ENCODE results near the gene PTPRB. TPM values are rescaled to one million over a fixed set of nuclear protein-coding genes. Genes with fewer than 3 reads are reported as not detected.

The PTPRB gene
- total RNA-seq, 1 experiment from 2014 or later, result 0.17 TPM

- POLR2A ChIA-PET, result no interaction called here
- Histone ChIP-seq H3K27ac (ENCODE audit: low read depth, low read length) (peak overlapping the region; percentile 34; the same call in 1 of the 2 replicates), H3K4me1 (ENCODE audit: control insufficient read depth in 1 of 2, insufficient read depth in 2 of 2, low read length in 2 of 2) (peaks cover 7 to 34% of the 10 kb centered on the region in 2 experiments), H2AFZ (ENCODE audit: low read depth, low read length, poor library complexity, severe bottlenecking) (no peak overlapping the region), H3K4me2 (ENCODE audit: low read length) (peak overlapping the region; percentile 63), H4K20me1 (ENCODE audit: insufficient read depth) (no peaks in the 10 kb centered on the region), H3K27me3 (ENCODE audit: insufficient read depth, low read length) (no peaks in the 10 kb centered on the region), H3K36me3 (ENCODE audit: control insufficient read depth in 1 of 2, insufficient read depth in 2 of 2, low read length in 2 of 2) (no peaks in the 10 kb centered on the region), H3K79me2 (ENCODE audit: insufficient read depth, low read length) (no peaks in the 10 kb centered on the region), H3K9me2 (ENCODE audit: insufficient read depth) (no peaks in the 10 kb centered on the region), H3K4me3 (replicated peaks in 1 of 2; ENCODE audit: low read depth in 1 of 2, low read length in 2 of 2) (peak overlapping the region in 1 of 2 experiments; percentile 3; a peak in 2 of 4 replicates), H3K9me3 (ENCODE audit: control insufficient read depth in 1 of 2, insufficient read depth in 1 of 2, low read depth in 1 of 2, low read length in 2 of 2) (no peaks in the 10 kb centered on the region), H3K9ac (ENCODE audit: low read length) (no peak overlapping the region)
- DNase-seq (ENCODE audit: low read depth, low spot score), result peak; percentile 38
- intact Hi-C loops (cut with micrococcal nuclease), result no loop called here
- TF ChIP-seq RAD21 (IDR thresholded peaks at IDR 0.05; ENCODE audit: low read depth) (peak; percentile 26; the same call in 1 of the 2 replicates), JUND (IDR thresholded peaks at IDR 0.05) (peak; percentile 70), SIN3A (IDR thresholded peaks at IDR 0.05; ENCODE audit: low read depth) (peak; percentile 32; the same call in 1 of the 2 replicates), ZBTB33 (IDR thresholded peaks at IDR 0.05; ENCODE audit: extremely low read depth, insufficient replicate concordance, low read length) (no peak), EGR1 (IDR thresholded peaks at IDR 0.05; ENCODE audit: low read depth) (no peak), FOSL1 (IDR thresholded peaks at IDR 0.05; ENCODE audit: low read depth) (peak; percentile 62), CBX3 (IDR thresholded peaks at IDR 0.05; ENCODE audit: low read depth) (peak; percentile 69; the same call in 1 of the 2 replicates), ELF1 (IDR thresholded peaks at IDR 0.05; ENCODE audit: borderline replicate concordance, low read depth) (no peak), SP1 (IDR thresholded peaks at IDR 0.05; ENCODE audit: low read depth) (peak; percentile 50)
- TF ChIP-seq, protein P1, sequence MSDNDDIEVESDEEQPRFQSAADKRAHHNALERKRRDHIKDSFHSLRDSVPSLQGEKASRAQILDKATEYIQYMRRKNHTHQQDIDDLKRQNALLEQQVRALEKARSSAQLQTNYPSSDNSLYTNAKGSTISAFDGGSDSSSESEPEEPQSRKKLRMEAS (IDR thresholded peaks at IDR 0.05), result peak; percentile 10; the same call in 1 of the 2 replicates
- RAD21 ChIA-PET (ENCODE audit: low non-redundant PET in 1 of 2, low total read pairs in 2 of 2, uncharacterized antibody in 2 of 2, unreplicated experiment in 2 of 2), result no interaction called here
- CTCF ChIA-PET, result no interaction called here
- BruUV-seq (replicated peaks), result no TSS peak
- peak; percentile 83 for ATAC-seq
These were observed 80.9 kb downstream of the PTPRB start for GRCh38 chr12:70556179-70556869.
